Measurements from ENCODE around the gene TTPAL.

Gene TTPAL

DNA sequence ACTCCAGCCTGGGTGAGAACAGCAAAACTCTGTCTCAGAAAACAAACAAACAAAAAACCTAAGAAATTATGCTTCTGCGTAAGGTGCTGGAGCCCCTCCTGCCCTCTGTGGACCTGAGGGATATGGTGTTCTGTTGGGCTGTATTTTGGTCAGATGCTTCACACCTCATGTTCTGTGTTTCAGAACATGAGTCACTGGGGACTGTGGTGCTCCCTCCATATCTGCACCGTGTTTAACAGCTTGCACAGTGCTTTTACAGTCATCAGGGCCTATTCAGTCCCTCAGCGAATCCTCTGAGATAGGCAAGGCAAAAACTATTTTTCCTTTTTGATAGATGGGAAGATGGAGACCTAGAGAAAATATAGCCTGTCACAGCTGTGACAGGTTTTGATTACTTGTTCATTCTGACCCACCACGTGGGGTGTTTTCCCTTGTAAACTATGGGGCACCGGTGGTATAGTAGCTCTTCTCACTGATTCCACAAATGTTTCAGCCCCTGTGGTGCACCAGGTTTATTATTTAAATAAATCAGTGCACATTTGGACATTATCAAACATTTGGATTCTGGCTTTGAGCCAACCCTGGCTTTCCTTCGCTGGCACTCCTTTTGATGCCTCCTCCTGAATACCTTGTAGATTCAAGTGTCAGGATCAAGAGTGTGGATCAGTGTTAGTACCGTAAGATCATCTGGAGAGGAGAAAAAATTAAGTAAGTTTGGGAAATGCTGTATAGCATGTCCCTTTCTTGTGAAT lies 9.6 kb downstream of the TTPAL start:
- Histone ChIP-seq H3K36me3 (ENCODE audit: insufficient read depth, low read length) (peaks cover 63% of the 10 kb centered on the region), H3K4me1 (ENCODE audit: insufficient read depth, low read length) (no peaks in the 10 kb centered on the region), H3K27me3 (ENCODE audit: insufficient read depth, low read length) (no peaks in the 10 kb centered on the region), H2AFZ (ENCODE audit: low read depth, low read length) (no peak overlapping the region), H3K9me3 (ENCODE audit: low read length) (no peaks in the 10 kb centered on the region), H3K4me3 (ENCODE audit: low read length) (no peak overlapping the region)

DNA sequence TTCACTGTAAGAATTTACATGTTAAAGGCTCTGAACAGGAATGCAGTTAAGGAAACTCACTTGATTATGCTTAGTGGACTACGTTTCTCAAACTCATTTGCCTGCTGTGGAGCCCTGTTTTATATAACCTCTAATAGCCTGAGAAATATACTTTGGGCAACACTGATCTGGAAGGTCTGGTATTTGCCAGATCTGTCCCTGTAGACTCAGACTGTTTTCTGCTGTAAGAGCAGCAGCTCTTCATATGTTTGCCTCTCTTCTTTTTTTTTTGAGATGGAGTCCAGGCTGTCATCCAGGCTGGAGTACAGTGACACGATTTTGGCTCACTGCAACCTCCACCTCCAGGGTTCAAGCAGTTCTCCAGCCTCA lies 10.1 kb downstream of the TTPAL start:
- Histone ChIP-seq H2AFZ (ENCODE audit: low read depth, low read length) (no peak overlapping the region), H3K9me3 (ENCODE audit: low read length) (no peaks in the 10 kb centered on the region), H3K4me1 (ENCODE audit: insufficient read depth, low read length) (no peaks in the 10 kb centered on the region), H3K4me3 (ENCODE audit: low read length) (no peak overlapping the region), H3K27me3 (ENCODE audit: insufficient read depth, low read length) (no peaks in the 10 kb centered on the region), H3K36me3 (ENCODE audit: insufficient read depth, low read length) (peaks cover 62% of the 10 kb centered on the region)

DNA sequence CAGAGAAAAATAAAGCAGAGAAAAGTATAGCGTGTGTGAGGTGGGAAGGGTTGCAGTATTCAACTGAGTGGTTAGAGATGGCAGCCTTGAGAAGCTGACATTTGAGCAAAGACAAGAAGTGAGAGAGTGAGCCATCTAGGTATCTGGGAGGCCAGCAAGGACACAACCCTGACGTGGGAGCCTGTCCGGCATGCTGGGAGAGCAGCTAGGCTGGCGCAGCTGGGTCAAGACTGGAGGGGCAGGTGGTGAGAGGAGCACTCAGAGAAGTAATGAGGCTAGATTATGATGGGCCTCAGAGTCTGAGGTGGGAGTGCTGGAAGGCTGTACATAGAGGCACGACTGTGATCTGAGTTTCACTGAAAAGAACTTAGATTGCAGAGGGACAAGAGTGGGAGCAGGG lies 12.9 kb downstream of the TTPAL start:
- Histone ChIP-seq H3K4me1 (ENCODE audit: insufficient read depth, low read length) (no peaks in the 10 kb centered on the region), H3K4me3 (ENCODE audit: low read length) (no peak overlapping the region), H3K36me3 (ENCODE audit: insufficient read depth, low read length) (peaks cover 55% of the 10 kb centered on the region), H2AFZ (ENCODE audit: low read depth, low read length) (no peak overlapping the region), H3K27me3 (ENCODE audit: insufficient read depth, low read length) (no peaks in the 10 kb centered on the region), H3K9me3 (ENCODE audit: low read length) (no peaks in the 10 kb centered on the region)

DNA sequence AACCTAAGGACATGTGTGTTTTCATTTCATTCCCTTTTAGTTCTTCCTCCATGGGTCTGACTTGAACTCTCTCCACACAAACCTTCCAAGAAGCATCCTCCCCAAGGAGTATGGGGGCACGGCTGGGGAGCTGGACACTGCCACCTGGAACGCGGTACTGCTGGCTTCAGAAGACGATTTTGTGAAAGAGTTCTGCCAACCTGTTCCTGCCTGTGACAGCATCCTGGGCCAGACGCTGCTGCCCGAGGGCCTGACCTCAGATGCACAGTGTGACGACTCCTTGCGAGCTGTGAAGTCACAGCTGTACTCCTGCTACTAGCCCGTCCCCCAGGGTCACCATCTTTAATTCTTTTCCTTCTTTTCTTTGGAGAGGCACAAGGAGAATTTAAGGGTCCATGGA lies 13.5 kb downstream of the TTPAL start:
- Histone ChIP-seq H3K9me3 (ENCODE audit: low read length) (no peaks in the 10 kb centered on the region), H3K4me3 (ENCODE audit: low read length) (no peak overlapping the region), H3K27me3 (ENCODE audit: insufficient read depth, low read length) (no peaks in the 10 kb centered on the region), H2AFZ (ENCODE audit: low read depth, low read length) (no peak overlapping the region), H3K4me1 (ENCODE audit: insufficient read depth, low read length) (no peaks in the 10 kb centered on the region), H3K36me3 (ENCODE audit: insufficient read depth, low read length) (peaks cover 55% of the 10 kb centered on the region)

DNA sequence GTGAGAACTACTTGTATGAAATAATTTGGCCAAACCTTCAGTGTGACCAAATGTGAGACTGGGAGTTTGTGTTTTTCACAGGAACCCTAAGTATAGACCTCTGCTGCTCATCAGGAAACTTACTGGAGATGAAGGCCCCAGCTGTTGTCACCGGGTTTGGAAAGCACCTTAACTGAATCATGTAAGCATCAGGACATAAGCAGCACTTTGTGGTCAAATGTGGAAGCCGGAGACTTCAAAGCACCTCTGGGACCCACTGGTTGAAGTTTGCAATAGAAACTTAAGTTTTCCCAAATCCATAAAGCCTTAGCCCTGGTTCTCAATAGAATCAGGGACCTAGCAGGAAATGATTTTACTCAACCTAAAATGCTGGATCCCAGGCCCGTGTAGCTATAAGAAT lies 14.3 kb downstream of the TTPAL start:
- Histone ChIP-seq H2AFZ (ENCODE audit: low read depth, low read length) (no peak overlapping the region), H3K4me3 (ENCODE audit: low read length) (no peak overlapping the region), H3K4me1 (ENCODE audit: insufficient read depth, low read length) (no peaks in the 10 kb centered on the region), H3K36me3 (ENCODE audit: insufficient read depth, low read length) (peaks cover 56% of the 10 kb centered on the region), H3K27me3 (ENCODE audit: insufficient read depth, low read length) (no peaks in the 10 kb centered on the region), H3K9me3 (ENCODE audit: low read length) (no peaks in the 10 kb centered on the region)

DNA sequence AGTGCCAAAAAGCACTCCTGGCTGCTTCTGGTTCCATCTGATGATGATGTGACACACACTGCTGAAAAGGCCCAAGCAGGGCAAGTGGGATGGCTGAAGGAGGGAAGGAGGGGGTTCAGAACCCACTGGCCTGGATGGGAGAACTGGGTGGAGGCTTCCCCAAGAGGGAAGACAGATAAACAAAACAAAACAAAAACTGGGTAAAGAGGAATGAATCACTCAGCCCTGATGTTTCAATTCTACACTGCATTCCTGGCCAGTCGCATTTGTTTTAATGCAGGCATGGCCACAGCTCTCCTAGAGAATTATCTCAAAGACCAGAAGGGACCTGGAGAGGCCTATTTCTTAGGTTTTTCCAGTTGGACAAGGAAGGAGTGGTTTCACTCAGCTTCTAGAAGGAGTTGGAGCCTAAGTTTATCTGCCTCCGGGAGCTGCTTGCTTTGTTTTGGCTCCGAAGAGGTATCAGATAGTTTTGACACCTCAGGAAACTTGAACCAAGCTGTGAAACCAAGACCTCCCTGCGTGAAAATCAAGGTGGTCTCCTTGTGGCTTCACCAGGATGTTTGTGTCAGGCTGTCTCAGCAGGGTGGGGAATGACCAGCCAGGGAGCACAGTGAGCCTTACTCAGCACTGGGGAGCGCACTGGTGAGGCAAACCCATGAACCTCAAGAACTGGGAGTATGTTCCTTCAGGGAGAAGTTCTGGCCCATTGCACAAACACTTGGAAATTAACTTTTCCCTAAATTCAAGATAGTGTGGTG lies 16.1 kb downstream of the TTPAL start:
- Histone ChIP-seq H2AFZ (ENCODE audit: low read depth, low read length) (no peak overlapping the region), H3K36me3 (ENCODE audit: insufficient read depth, low read length) (peaks cover 61% of the 10 kb centered on the region), H3K4me1 (ENCODE audit: insufficient read depth, low read length) (no peaks in the 10 kb centered on the region), H3K4me3 (ENCODE audit: low read length) (no peak overlapping the region), H3K27me3 (ENCODE audit: insufficient read depth, low read length) (no peaks in the 10 kb centered on the region), H3K9me3 (ENCODE audit: low read length) (no peaks in the 10 kb centered on the region)

DNA sequence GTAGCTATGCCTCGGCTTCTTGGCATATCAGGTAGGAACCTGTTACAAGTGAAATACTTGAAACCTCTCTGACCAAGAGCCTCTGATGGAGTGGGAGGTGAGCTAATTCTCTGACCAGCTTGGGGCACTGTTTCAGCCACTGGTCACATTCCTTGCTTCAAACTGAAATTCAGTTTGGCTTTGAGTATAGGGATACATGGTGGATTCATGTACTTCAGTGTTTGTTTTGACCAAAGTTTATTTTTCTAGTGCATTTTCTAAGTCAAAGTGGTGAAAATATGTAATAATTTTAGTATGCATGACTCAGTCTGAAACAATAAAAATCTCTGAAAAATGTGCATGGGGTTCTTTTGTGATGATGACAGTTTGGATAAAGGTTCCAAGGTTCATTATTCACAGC lies 18.6 kb downstream of the TTPAL start:
- Histone ChIP-seq H2AFZ (ENCODE audit: low read depth, low read length) (no peak overlapping the region), H3K27me3 (ENCODE audit: insufficient read depth, low read length) (no peaks in the 10 kb centered on the region), H3K4me3 (ENCODE audit: low read length) (no peak overlapping the region), H3K4me1 (ENCODE audit: insufficient read depth, low read length) (no peaks in the 10 kb centered on the region), H3K36me3 (ENCODE audit: insufficient read depth, low read length) (peaks cover 68% of the 10 kb centered on the region), H3K9me3 (ENCODE audit: low read length) (no peaks in the 10 kb centered on the region)

DNA sequence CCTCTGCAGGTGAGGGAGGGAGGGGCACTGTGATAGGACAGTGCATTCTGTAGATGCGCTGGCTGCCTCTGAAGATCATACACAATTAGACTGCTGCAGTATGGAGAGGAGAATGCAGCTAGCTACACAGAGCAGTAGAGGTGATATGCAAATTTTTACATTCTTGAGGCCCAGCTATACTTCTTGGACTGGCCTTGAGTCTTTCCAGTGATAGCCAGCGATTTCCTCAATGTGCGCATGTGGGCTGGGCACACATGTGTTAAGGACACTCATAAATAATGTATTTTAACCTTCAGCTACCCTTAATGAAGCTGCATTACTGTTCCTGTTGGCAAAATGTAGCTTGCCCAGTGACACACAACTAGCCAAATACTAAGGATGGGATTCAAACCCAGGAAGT lies 19.0 kb downstream of the TTPAL start:
- Histone ChIP-seq H3K4me3 (ENCODE audit: low read length) (no peak overlapping the region), H3K36me3 (ENCODE audit: insufficient read depth, low read length) (peaks cover 68% of the 10 kb centered on the region), H2AFZ (ENCODE audit: low read depth, low read length) (no peak overlapping the region), H3K27me3 (ENCODE audit: insufficient read depth, low read length) (no peaks in the 10 kb centered on the region), H3K4me1 (ENCODE audit: insufficient read depth, low read length) (no peaks in the 10 kb centered on the region), H3K9me3 (ENCODE audit: low read length) (no peaks in the 10 kb centered on the region)

DNA sequence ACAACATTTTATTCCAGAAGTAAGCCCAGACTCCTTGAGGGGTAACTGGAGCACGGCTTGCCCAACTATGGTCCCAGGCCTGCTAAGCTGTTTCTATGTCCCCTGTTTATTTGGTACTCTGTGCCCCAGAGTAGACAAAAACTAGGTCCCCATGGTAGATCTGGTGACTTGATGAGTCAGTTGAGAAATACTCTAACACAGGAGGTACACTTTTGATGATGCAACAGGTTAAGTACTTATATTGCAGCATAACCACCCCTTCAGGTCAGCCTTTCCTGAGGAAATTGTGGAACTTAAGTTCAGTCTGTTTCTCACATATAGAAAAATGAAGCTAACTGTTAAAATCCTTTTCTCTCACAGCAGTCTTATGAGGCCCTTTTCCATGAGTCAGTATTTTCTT lies 19.6 kb downstream of the TTPAL start:
- Histone ChIP-seq H3K36me3 (ENCODE audit: insufficient read depth, low read length) (peaks cover 68% of the 10 kb centered on the region), H3K4me3 (ENCODE audit: low read length) (no peak overlapping the region), H3K27me3 (ENCODE audit: insufficient read depth, low read length) (no peaks in the 10 kb centered on the region), H2AFZ (ENCODE audit: low read depth, low read length) (no peak overlapping the region), H3K4me1 (ENCODE audit: insufficient read depth, low read length) (no peaks in the 10 kb centered on the region), H3K9me3 (ENCODE audit: low read length) (no peaks in the 10 kb centered on the region)

DNA sequence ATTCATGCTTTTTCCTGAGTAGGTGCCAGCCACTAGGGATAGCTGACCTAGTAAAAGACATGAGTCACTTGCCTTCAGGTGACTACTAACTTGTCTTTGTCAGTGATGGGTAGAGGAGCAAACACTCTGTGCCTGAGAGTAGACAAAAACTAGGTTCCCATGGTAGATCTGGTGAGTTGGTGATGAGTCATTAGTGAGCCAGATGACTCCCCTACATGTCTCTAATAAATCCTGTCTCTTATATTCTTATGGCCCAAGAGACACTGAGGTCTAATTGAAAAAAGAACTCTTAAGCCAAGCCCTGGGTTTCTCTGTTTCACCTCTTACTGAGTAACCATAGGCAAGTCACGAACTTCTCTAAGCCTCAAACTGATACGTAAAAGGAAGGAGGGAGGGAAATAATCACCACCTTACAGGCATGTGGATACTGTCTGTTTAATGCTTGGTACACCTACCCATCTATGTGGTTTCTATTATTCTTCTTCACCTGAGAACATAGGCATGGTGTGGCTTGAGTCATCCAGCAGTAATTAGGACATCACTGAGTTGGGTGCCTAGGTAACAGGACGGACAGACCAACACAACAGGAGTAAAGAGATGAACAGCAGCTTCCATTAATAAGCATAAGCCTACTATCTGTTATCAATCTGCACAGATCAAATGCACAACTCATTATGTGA lies 20.3 kb downstream of the TTPAL start:
- H3K9me3 ChIP-seq (ENCODE audit: low read length), result no peaks in the 10 kb centered on the region
- H3K4me3 ChIP-seq (ENCODE audit: low read length), result no peak overlapping the region

DNA sequence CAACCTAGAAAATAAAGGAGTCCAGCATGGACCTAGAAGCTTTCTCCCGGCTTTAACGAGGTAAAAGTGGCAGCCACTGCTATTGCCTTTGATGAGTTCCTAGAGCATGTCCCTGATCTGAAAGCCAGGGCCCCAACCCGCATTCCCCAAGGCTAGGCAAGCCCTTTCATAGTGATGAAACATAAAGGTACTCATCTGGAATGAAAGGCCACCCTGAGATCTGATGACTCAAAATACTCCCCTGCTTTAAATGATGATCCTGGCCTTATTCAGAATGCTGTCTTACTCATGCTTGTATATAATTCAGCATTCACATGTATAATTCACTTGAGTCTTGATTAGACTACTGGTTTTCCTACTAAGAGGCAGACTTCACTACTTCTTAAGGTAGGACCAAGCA lies 21.3 kb downstream of the TTPAL start:
- Histone ChIP-seq H3K4me1 (ENCODE audit: insufficient read depth, low read length) (no peaks in the 10 kb centered on the region), H3K27me3 (ENCODE audit: insufficient read depth, low read length) (no peaks in the 10 kb centered on the region), H3K4me3 (ENCODE audit: low read length) (no peak overlapping the region), H3K9me3 (ENCODE audit: low read length) (no peaks in the 10 kb centered on the region), H2AFZ (ENCODE audit: low read depth, low read length) (no peak overlapping the region), H3K36me3 (ENCODE audit: insufficient read depth, low read length) (peaks cover 72% of the 10 kb centered on the region)

More for the DNA sequence above, 20.3 kb downstream of the TTPAL start:
- H3K36me3 ChIP-seq (ENCODE audit: insufficient read depth, low read length), result peaks cover 71% of the 10 kb centered on the region
- no peaks in the 10 kb centered on the region for H3K4me1 ChIP-seq (ENCODE audit: insufficient read depth, low read length)
- H2AFZ ChIP-seq (ENCODE audit: low read depth, low read length), result no peak overlapping the region
- no peaks in the 10 kb centered on the region for H3K27me3 ChIP-seq (ENCODE audit: insufficient read depth, low read length)

DNA sequence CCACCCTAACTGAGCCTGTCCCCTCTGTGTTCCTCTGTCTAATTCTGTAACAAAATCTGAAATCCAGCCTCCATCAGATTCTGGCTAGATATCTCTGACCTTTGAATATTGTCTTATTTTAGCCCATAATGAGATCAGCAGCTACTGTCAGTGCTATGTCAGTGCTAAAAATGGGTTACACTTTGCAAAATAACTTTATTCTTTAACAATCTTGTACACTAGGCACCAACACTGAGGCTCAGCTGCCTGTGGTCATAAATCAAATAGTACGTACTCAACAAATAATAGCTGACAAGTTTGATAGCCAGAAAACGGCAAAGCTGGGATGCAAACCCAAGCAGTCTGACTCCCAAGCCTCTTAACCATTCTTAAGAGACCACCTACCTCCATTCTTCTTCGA lies 22.1 kb downstream of the TTPAL start:
- H3K36me3 ChIP-seq (ENCODE audit: insufficient read depth, low read length), result peaks cover 79% of the 10 kb centered on the region
- no peaks in the 10 kb centered on the region for H3K9me3 ChIP-seq (ENCODE audit: low read length)
- H2AFZ ChIP-seq (ENCODE audit: low read depth, low read length), result no peak overlapping the region
- no peaks in the 10 kb centered on the region for H3K4me1 ChIP-seq (ENCODE audit: insufficient read depth, low read length)
- H3K27me3 ChIP-seq (ENCODE audit: insufficient read depth, low read length), result no peaks in the 10 kb centered on the region
- no peak overlapping the region for H3K4me3 ChIP-seq (ENCODE audit: low read length)

DNA sequence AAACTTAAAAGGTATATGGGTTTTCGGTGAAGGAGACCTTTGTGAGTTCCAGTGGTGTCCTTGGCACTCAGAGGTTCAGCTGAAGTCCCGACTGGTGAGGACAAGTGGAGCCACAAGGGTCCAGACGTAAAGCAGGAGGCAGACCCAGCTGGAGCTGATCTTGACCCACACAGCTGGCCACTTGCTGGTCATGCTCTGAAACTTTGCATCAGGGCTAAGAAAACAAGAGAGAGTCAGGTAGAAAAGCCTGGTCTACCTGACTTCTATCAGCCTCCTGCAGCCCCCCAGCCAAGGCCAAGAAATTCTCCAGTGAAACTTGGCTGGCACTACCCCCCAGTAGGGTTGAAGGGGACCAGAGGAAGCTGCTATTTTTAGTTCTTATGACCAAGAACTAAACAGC lies 24.5 kb downstream of the TTPAL start:
- H3K27me3 ChIP-seq (ENCODE audit: insufficient read depth, low read length), result no peaks in the 10 kb centered on the region
- no peaks in the 10 kb centered on the region for H3K9me3 ChIP-seq (ENCODE audit: low read length)
- no peaks in the 10 kb centered on the region for H3K4me1 ChIP-seq (ENCODE audit: insufficient read depth, low read length)
- H3K36me3 ChIP-seq (ENCODE audit: insufficient read depth, low read length), result peaks cover 82% of the 10 kb centered on the region
- no peak overlapping the region for H2AFZ ChIP-seq (ENCODE audit: low read depth, low read length)
- H3K4me3 ChIP-seq (ENCODE audit: low read length), result no peak overlapping the region

Data from neuron (in vitro differentiated cells).